AG09319 (cell line): ENCODE data around the gene PRODH2.

Experiments
- DNase-seq: peaks from one replicate; pipeline ENCODE4 v3.0.0-alpha.2; 2010; ENCODE audit warnings: low read depth; ENCODE audit errors: extremely low read depth
- TF ChIP-seq, protein P1 (sequence below): IDR thresholded peaks from 2 replicates; pipeline ENCODE4 v1.5.1; 2011; ENCODE audit warnings: low read depth, mild to moderate bottlenecking, inconsistent platforms, low read length, moderate library complexity

PRODH2 gene

GRCh38 chr19:35847911-35848310 lies 35.3 kb upstream of the PRODH2 start:
- no peak for DNase-seq
- TF ChIP-seq, protein P1, sequence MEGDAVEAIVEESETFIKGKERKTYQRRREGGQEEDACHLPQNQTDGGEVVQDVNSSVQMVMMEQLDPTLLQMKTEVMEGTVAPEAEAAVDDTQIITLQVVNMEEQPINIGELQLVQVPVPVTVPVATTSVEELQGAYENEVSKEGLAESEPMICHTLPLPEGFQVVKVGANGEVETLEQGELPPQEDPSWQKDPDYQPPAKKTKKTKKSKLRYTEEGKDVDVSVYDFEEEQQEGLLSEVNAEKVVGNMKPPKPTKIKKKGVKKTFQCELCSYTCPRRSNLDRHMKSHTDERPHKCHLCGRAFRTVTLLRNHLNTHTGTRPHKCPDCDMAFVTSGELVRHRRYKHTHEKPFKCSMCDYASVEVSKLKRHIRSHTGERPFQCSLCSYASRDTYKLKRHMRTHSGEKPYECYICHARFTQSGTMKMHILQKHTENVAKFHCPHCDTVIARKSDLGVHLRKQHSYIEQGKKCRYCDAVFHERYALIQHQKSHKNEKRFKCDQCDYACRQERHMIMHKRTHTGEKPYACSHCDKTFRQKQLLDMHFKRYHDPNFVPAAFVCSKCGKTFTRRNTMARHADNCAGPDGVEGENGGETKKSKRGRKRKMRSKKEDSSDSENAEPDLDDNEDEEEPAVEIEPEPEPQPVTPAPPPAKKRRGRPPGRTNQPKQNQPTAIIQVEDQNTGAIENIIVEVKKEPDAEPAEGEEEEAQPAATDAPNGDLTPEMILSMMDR, result no peak

DNA sequence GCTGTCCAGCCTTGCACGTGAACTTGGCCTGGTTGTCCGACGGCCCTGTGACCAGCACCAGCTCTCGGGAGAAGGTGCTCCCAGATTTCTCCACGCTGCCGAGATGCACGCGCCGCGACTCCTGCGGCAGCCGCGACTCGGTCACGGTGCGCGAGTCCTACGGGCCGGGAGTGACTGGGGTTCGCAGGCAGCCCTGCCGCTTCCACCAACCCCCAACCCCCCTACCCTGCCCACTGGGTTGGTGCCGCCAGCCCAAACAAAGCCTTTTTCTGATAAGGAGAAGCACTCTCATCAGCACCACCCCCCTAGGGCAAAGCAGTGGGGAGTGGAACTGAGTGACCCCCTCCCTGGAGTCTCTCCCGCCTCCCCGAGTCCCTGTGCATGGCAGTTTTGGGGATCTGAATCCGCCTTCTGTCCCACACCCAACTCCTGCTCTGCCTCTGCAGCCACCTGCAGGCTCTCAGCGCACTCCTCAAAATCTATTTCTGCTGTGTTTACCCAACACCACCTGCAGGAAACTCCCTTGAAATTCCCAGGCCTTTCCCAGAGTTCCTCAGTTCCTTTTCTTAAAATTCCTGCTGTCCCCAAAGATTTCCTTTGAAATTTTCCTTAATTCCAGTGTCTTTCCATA lies 33.5 kb upstream of the PRODH2 start:
- DNase-seq, result no peak
- TF ChIP-seq, protein P1, result no peak

- DNase-seq, result no peak
- TF ChIP-seq, protein P1, result no peak
Observed at GRCh38 chr19:35845215-35846037, 32.8 kb upstream of the PRODH2 start.

DNA sequence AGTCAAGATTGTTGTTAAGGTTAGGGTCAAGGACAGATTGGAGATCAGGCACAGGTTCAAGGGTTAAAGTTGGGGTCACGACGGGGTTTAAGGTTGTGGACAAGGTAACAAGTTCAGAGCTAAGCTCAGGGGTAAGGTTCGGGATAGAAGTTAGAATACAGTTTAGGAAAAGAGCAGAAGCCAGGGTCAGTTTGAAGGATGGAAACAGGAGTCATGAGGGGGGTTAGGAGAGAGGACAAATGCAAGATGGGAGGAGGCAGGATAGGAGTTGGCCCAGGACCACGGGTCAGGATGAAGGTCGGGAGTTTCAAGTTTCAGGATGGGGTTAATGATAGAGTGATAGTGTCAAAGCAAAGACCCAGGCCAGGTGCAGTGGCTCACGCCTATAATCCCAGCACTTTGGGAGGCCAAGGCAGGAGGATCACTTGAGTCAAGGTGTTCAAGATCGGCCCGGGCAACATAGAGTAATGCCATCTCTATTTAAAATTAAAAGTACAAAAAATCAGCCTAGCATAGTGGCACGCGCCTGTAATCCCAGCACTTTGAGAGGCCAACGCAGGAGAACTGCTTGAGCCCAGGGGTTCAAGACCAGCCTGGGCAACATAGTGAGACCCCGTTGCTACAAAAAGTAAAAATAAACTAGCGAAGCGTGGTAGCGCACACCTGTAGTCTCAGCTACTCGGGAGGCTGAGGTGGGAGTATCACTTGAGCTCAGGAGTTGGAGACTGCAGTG lies 32.0 kb upstream of the PRODH2 start:
- TF ChIP-seq, protein P1, result no peak
- DNase-seq, result no peak

- TF ChIP-seq, protein P1, result no peak
- DNase-seq, result no peak
Observed at GRCh38 chr19:35843676-35844481, 31.2 kb upstream of the PRODH2 start.

DNA sequence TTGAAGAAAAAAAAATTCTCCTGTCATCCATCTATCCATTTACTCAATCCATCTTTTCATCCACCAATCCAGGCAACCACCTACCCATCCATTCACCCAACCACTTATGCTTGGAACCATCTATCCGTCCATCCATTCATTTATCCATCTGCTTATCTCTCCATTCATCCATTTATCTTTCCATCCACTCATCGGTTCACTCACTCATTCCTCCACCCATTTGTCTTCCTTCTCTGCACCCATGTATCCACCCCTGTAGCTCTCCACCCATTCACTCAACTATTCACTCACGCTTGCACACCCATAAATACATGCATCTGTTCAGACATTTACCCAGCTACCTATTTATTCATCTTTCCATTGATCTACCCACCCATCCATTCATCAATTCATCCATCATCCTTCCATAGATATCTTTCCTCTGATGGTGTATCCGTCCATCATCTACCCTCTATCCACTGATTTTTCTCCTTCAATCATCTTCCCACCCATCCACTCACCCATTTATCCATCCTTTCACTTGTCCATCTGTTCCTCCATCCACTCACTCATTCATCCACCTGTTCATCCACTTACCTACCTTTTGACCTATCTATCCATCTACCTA lies 30.1 kb upstream of the PRODH2 start:
- DNase-seq, result no peak
- TF ChIP-seq, protein P1, result no peak
